Naive thymus-derived CD8-positive, alpha-beta T cell (primary cell): ENCODE results near the gene TRPC4AP. TPM values are rescaled to one million over a fixed set of nuclear protein-coding genes. Genes with fewer than 3 reads are reported as not detected.

ENCODE experiments used
- ATAC-seq, 2 donors: fragments of 150-1000 bp; cut with Tn5 transposase in 1 of 2; sonication (Bioruptor Pico), chemical (Tn5 transposase) in 1 of 2; 1 replicate in 1 of 2; 2 replicates in 1 of 2; pipeline ENCODE4 v1.10.0; 2021; ENCODE audit warnings: mild to moderate bottlenecking in 2 of 2, moderate library complexity in 2 of 2
- POLR2A ChIA-PET: fragments of 350-600 bp; sonication (Branson Sonifier 250); formaldehyde crosslinking; loops from one replicate; lab custom pipeline; 2021; ENCODE audit warnings: antibody characterized with exemption; lab: Charles Lee
- DNase-seq, 10 donors: peaks; one replicate each; pipeline versions ENCODE4 v3.0.0 to v3.0.0-alpha.2; 2020 to 2022
- H3K27ac Mint-ChIP-seq, 10 donors: one replicate each; pipeline ENCODE4 v1.8.0; 2020 to 2022; ENCODE audit warnings: mild to moderate bottlenecking in 10 of 10, mixed read lengths in 10 of 10, moderate library complexity in 4 of 10, inconsistent platforms in 1 of 10
- H3K27me3 Mint-ChIP-seq, 5 donors: one replicate each; pipeline ENCODE4 v1.8.0; 2021 to 2022; ENCODE audit warnings: mixed read lengths in 5 of 5
- H3K36me3 Mint-ChIP-seq, 3 donors: one replicate each; pipeline ENCODE4 v1.8.0; 2020 to 2022; ENCODE audit warnings: mixed read lengths in 3 of 3, mild to moderate bottlenecking in 2 of 3, inconsistent platforms in 1 of 3
- H3K4me1 Mint-ChIP-seq, 4 donors: one replicate each; pipeline ENCODE4 v1.8.0; 2021 to 2022; ENCODE audit warnings: mixed read lengths in 4 of 4
- H3K4me3 Mint-ChIP-seq, 10 donors: one replicate each; pipeline ENCODE4 v1.8.0; 2020 to 2022; ENCODE audit warnings: mild to moderate bottlenecking in 10 of 10, mixed read lengths in 10 of 10, moderate library complexity in 6 of 10, inconsistent platforms in 1 of 10
- H3K9me3 Mint-ChIP-seq, 9 donors: one replicate each; pipeline ENCODE4 v1.8.0; 2020 to 2022; ENCODE audit warnings: mixed read lengths in 9 of 9, mild to moderate bottlenecking in 3 of 9, inconsistent platforms in 1 of 9, moderate library complexity in 1 of 9
- polyA plus RNA-seq, 3 donors: library from polyadenylated mRNA; unstranded; fragments of 300-500 nt; fragmentation: Illumina TruSeq; gene quantifications; one replicate each; pipeline ENCODE4 v1.2.3, GENCODE V29; 2021
- total RNA-seq, 8 experiments: library from RNA in 2 of 8; stranded (reverse) in 2 of 8; gene quantifications; one replicate each; pipeline ENCODE4 v1.2.3 and lab custom pipeline; 2021 to 2026

TRPC4AP gene
- total and polyA plus RNA-seq, 5 experiments from 2014 or later, result 54.7 to 77.6 (median 57.8) TPM

DNA sequence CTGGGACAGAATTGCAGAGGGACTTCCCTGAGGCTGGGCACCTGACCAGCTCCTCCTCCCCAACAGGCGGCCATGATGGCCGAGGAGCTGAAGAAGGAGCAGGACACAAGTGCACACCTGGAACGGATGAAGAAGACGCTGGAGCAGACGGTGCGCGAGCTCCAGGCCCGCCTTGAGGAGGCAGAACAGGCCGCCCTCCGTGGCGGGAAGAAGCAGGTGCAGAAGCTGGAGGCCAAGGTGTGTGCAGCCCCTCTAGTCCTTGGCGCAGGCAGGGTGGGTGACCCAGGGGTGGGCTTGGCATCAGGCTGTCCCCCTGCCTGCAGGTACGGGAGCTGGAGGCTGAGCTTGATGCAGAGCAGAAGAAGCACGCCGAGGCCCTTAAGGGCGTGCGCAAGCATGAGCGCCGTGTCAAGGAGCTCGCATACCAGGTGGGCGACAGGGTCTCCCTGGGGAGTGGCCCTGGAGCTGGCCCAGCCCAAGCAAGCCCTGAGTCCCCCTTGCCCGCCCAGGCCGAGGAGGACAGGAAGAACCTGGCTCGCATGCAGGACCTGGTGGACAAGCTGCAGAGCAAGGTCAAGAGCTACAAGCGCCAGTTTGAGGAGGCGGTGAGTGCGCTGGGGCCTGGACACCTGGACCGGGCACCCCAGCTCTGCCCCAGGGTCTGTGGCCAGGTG is 91.5 kb downstream of the TRPC4AP start:
- POLR2A ChIA-PET, result interaction anchor here (1.1 kb wide), 1 partner anchor 15 kb away, joined by 3 read pairs; no protein-coding TSS in a partner anchor

DNA sequence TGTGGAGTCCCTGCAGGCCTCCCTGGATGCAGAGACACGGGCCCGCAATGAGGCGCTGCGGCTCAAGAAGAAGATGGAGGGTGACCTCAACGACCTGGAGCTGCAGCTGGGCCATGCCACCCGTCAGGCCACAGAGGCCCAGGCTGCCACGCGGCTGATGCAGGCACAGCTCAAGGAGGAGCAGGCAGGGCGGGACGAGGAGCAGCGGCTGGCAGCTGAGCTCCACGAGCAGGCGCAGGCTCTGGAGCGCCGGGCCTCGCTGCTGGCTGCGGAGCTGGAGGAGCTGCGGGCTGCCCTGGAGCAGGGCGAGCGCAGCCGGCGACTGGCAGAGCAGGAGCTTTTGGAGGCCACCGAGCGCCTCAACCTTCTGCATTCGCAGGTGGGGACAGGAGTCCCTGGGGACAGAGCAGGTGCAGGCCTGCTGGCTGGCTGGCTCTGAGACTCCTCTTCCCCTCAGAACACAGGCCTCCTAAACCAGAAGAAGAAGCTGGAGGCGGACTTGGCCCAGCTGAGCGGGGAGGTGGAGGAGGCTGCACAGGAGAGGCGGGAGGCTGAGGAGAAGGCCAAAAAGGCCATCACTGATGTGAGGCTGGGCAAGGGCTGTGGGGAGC is 92.2 kb downstream of the TRPC4AP start:
- POLR2A ChIA-PET, result no interaction called here
- Mint-ChIP-seq H3K27me3 (no peaks in the 10 kb centered on the region), H3K27ac (peak overlapping the region in 1 of 10 donors; percentile 53)

More for the DNA sequence above, 91.5 kb downstream of the TRPC4AP start:
- Mint-ChIP-seq H3K4me3 (no peak overlapping the region), H3K27me3 (no peaks in the 10 kb centered on the region), H3K4me1 (peaks cover 0 to 6% (median 6%) of the 10 kb centered on the region in 4 donors), H3K36me3 (peaks cover 0 to 66% (median 21%) of the 10 kb centered on the region in 3 donors), H3K27ac (peak overlapping the region in 3 of 10 donors; percentile 7 to 66 (median 10)), H3K9me3 (no peaks in the 10 kb centered on the region)
- ATAC-seq, result no peak
- no peak for DNase-seq

DNA sequence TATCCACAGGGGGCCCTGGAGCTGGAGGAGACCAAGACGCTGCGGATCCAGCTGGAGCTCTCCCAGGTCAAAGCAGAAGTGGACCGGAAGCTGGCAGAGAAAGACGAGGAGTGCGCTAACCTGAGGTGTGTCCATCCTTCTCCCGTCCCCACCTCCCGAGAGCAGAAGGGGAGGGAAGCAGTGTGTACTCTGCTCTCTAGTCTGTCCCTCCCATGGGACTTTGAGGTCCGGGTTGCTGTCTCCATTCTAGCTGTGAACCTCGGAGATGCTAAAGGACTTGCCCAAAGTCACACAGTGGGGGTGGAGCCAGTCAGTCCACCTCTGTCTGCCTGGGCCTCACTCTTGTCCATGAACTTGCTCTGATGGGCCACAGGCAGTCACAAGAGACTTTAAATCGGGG is 92.8 kb downstream of the TRPC4AP start:
- Mint-ChIP-seq H3K27ac (no peak overlapping the region), H3K9me3 (no peaks in the 10 kb centered on the region), H3K4me1 (peaks cover 0 to 6% (median 6%) of the 10 kb centered on the region in 4 donors), H3K36me3 (peaks cover 0 to 59% (median 24%) of the 10 kb centered on the region in 3 donors), H3K4me3 (no peak overlapping the region), H3K27me3 (no peaks in the 10 kb centered on the region)
- no peak for ATAC-seq
- no peak for DNase-seq
- POLR2A ChIA-PET, result no interaction called here

More for the DNA sequence above, 92.2 kb downstream of the TRPC4AP start:
- H3K9me3 Mint-ChIP-seq, result no peaks in the 10 kb centered on the region
- H3K36me3 Mint-ChIP-seq, result peaks cover 0 to 60% (median 24%) of the 10 kb centered on the region in 3 donors
- peaks cover 0 to 6% (median 6%) of the 10 kb centered on the region in 4 donors for H3K4me1 Mint-ChIP-seq
- DNase-seq (no peak), ATAC-seq (no peak)
- H3K4me3 Mint-ChIP-seq, result no peak overlapping the region

DNA sequence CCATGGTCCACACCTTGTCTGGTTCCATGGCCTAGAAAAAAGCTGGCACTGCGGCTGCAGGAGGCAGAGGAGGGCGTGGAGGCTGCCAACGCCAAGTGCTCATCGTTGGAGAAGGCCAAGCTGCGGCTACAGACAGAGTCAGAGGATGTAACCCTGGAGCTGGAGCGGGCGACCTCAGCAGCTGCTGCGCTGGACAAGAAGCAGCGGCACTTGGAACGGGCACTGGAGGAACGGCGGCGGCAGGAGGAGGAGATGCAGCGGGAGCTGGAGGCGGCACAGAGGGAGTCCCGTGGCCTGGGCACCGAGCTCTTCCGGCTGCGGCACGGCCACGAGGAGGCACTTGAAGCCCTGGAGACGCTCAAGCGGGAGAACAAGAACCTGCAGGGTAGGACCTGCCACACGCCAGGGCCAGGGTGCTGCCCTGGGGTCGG is 93.6 kb downstream of the TRPC4AP start:
- DNase-seq, result no peak
- Mint-ChIP-seq H3K36me3 (peaks cover 0 to 52% (median 22%) of the 10 kb centered on the region in 3 donors), H3K9me3 (no peaks in the 10 kb centered on the region), H3K27me3 (no peaks in the 10 kb centered on the region), H3K4me1 (peaks cover 0 to 6% (median 6%) of the 10 kb centered on the region in 4 donors), H3K27ac (peak overlapping the region in 1 of 10 donors; percentile 64), H3K4me3 (no peak overlapping the region)
- ATAC-seq, result no peak
- POLR2A ChIA-PET, result no interaction called here

DNA sequence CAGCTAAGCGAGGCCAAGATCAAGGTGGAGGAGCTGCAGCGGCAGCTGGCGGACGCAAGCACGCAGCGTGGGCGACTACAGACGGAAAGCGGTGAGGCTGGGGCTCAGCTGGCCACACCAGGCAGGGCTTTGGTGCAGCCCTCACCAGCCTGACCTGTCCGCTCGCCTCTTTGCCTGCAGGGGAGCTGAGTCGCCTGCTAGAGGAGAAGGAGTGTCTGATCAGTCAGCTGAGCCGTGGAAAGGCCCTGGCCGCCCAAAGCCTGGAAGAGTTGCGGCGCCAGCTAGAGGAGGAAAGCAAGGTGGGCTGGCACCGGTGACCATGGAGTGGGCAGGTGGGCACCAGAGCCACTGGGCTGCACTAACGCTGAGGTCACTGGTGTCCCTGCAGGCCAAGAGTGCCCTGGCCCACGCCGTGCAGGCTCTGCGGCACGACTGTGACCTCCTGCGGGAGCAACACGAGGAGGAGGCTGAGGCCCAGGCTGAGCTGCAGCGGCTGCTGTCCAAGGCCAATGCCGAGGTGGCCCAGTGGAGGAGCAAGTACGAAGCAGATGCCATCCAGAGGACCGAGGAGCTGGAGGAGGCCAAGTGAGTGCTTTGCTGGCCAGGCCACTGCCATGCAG is 94.2 kb downstream of the TRPC4AP start:
- POLR2A ChIA-PET, result no interaction called here
- Mint-ChIP-seq H3K27me3 (no peaks in the 10 kb centered on the region), H3K36me3 (peaks cover 0 to 52% (median 22%) of the 10 kb centered on the region in 3 donors), H3K9me3 (no peaks in the 10 kb centered on the region), H3K27ac (peak overlapping the region in 1 of 10 donors; percentile 64), H3K4me1 (peaks cover 0 to 6% (median 6%) of the 10 kb centered on the region in 4 donors), H3K4me3 (no peak overlapping the region)
- DNase-seq (no peak), ATAC-seq (no peak)

DNA sequence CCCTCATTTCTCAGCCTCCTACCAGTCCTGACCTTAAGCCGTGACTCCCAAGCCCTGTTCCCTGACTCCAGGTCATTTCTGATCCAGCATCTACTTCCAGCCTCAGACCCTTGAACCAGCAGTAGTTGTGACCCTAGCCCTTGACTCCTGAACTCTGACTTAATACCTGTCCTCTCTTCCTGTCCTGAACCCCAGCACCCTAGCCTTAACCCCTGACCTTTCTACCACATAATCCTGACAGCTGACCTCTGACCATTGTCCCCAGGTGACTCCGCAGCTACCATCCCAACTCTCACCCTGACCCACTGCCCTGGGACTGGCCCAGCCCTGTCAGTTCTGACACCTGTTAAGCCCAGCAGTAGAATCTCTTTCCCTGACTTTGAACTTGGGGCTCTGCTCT is 94.8 kb downstream of the TRPC4AP start:
- DNase-seq, result no peak
- H3K36me3 Mint-ChIP-seq, result peaks cover 0 to 52% (median 22%) of the 10 kb centered on the region in 3 donors
- no peaks in the 10 kb centered on the region for H3K27me3 Mint-ChIP-seq
- no peak overlapping the region for H3K4me3 Mint-ChIP-seq
- H3K9me3 Mint-ChIP-seq, result no peaks in the 10 kb centered on the region
- peaks cover 0 to 6% (median 6%) of the 10 kb centered on the region in 4 donors for H3K4me1 Mint-ChIP-seq
- ATAC-seq, result no peak
- peak overlapping the region in 6 of 10 donors; percentile 6 to 83 (median 62) for H3K27ac Mint-ChIP-seq
- POLR2A ChIA-PET, result no interaction called here

DNA sequence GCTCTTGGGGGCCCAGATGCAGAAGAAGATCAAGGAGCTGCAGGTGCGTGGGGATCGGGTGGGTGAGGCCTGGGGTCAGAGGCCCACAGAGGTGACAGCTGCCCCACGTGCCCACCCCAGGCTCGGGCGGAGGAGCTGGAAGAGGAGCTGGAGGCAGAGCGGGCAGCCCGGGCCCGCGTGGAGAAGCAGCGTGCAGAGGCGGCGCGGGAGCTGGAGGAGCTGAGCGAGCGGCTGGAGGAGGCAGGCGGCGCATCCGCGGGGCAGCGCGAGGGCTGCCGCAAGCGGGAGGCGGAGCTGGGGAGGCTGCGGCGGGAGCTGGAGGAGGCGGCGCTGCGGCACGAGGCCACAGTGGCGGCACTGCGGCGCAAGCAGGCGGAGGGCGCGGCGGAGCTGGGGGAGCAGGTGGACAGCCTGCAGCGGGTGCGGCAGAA is 95.5 kb downstream of the TRPC4AP start:
- Mint-ChIP-seq H3K27ac (peak overlapping the region in 2 of 10 donors; percentile 46 to 52), H3K36me3 (peaks cover 0 to 51% (median 22%) of the 10 kb centered on the region in 3 donors), H3K4me1 (peaks cover 0 to 6% (median 6%) of the 10 kb centered on the region in 4 donors), H3K4me3 (peak overlapping the region in 2 of 10 donors; percentile 10 to 32), H3K27me3 (no peaks in the 10 kb centered on the region), H3K9me3 (no peaks in the 10 kb centered on the region)
- DNase-seq (no peak), ATAC-seq (peak in 1 of 2 donors; percentile 36)
- POLR2A ChIA-PET, result no interaction called here

DNA sequence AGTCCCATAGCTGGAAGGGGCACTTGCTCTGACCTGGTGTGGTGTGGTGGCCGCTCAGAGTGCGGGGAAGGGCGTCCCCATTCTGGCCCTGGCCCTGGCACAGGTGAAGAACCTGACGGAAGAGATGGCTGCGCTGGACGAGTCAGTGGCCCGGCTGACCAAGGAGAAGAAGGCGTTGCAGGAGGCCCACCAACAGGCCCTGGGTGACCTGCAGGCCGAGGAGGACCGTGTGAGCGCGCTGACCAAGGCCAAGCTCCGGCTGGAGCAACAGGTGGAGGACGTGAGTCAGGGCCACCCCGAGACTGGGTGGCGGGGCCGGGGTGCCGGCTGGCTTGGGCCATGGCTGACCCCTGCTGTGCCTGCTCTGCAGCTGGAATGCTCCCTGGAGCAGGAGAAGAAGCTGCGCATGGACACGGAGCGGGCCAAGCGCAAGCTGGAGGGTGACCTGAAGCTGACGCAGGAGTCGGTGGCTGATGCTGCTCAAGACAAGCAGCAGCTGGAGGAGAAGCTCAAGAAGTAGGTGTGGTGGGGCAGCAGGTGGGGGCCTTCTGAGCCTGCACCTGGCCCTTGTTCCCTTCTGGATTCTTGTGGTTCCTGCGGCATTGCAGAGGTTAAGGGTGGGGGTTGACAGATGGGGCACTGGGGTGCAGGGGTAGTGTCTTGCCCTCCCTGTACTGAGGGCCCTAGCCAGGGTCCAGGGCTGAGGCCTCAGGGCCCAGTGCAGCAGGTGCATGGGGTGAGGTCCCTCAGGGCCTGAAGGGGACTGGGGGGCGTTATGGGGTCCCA is 96.2 kb downstream of the TRPC4AP start:
- Mint-ChIP-seq H3K36me3 (peaks cover 0 to 47% (median 21%) of the 10 kb centered on the region in 3 donors), H3K9me3 (no peaks in the 10 kb centered on the region), H3K4me3 (peak overlapping the region in 2 of 10 donors; percentile 32 to 34), H3K27me3 (no peaks in the 10 kb centered on the region), H3K27ac (peak overlapping the region in 2 of 10 donors; percentile 9 to 50), H3K4me1 (peaks cover 0 to 6% (median 6%) of the 10 kb centered on the region in 4 donors)
- no peak for DNase-seq
- no peak for ATAC-seq
- POLR2A ChIA-PET, result no interaction called here

DNA sequence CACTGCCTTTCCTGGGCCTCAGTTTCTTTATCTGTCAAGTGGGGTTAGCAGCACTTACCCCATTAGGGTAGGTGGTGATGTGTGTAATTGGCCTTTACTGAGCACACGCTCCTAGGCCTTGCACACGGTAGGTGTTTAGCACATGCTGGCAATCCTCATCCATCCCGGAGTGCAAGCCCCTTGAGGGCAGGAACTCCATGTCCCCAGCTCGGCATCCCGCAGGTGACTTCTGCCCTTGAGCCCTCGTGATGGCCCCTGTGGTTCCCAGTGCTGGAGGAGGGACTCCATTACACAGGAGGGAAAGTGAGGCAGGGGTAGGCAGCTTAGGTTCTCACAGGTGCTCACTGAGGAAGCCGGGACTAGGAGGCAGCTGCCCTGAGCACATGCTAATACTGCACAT is 96.9 kb downstream of the TRPC4AP start:
- Mint-ChIP-seq H3K4me3 (no peak overlapping the region), H3K27me3 (no peaks in the 10 kb centered on the region), H3K4me1 (peaks cover 0 to 8% (median 6%) of the 10 kb centered on the region in 4 donors), H3K9me3 (no peaks in the 10 kb centered on the region), H3K27ac (peak overlapping the region in 1 of 10 donors; percentile 50), H3K36me3 (peaks cover 0 to 44% (median 21%) of the 10 kb centered on the region in 3 donors)
- POLR2A ChIA-PET, result no interaction called here
- no peak for DNase-seq
- no peak for ATAC-seq

DNA sequence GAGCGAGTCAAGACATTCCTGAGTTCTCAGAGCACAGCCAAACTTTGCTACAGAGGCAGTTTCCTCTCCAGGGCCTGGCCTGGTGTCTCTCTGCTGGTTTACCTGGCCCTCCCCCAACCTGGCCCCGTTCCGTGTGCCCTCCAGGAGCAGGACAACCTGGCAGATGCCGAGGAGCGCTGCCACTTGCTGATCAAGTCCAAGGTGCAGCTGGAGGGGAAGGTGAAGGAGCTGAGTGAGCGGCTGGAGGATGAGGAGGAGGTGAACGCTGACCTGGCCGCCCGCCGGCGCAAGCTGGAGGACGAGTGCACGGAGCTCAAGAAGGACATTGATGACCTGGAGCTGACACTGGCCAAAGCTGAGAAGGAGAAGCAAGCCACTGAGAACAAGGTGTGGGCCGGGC is 97.4 kb downstream of the TRPC4AP start:
- no peak overlapping the region for H3K4me3 Mint-ChIP-seq
- no peaks in the 10 kb centered on the region for H3K27me3 Mint-ChIP-seq
- H3K36me3 Mint-ChIP-seq, result peaks cover 0 to 41% (median 19%) of the 10 kb centered on the region in 3 donors
- ATAC-seq, result no peak
- POLR2A ChIA-PET, result no interaction called here
- no peaks in the 10 kb centered on the region for H3K9me3 Mint-ChIP-seq
- H3K4me1 Mint-ChIP-seq, result peaks cover 0 to 8% (median 6%) of the 10 kb centered on the region in 4 donors
- peak overlapping the region in 1 of 10 donors; percentile 40 for H3K27ac Mint-ChIP-seq
- no peak for DNase-seq

DNA sequence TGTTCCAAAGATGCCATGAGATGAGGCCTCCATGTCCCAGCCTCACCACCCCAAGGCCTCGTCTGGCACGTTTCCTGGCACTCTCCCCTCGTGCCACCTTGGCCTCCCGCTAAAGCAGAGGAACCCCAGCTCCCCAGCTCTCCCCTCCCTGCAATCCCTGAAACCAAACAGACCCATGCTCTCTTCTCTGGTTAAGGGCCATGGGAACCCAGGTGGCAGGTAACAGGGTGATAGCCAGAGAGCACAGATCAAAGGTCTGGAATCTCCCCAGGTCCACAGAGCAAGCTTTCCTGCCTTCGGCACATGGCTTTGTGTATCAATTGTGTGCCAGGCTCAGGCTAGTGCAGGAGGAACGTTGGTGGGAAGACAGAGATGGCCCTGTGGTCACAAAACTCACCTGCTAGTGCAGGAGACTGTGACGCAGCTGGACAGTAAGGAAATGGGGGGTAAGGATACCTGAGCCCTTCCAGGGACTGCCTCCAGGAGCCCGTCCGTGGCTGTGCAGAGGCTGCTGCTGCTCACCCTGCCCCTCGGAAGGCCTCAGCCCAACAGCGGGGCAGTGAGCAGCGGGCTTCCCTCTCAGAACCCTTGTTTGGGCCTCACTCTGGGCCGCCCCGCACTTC is 98.0 kb downstream of the TRPC4AP start:
- Mint-ChIP-seq H3K36me3 (peaks cover 0 to 35% (median 19%) of the 10 kb centered on the region in 3 donors), H3K4me1 (peaks cover 0 to 8% (median 6%) of the 10 kb centered on the region in 4 donors), H3K27ac (peak overlapping the region in 2 of 10 donors; percentile 24 to 43), H3K4me3 (no peak overlapping the region), H3K9me3 (no peaks in the 10 kb centered on the region), H3K27me3 (no peaks in the 10 kb centered on the region)
- POLR2A ChIA-PET, result no interaction called here
- ATAC-seq (no peak), DNase-seq (no peak)
